MM.1S (cell line): ENCODE results near the gene CDH12.

Experiments
- EZH2 ChIP-seq: fragments of 300-600 bp; sonication (generic); optimal IDR thresholded peaks from 2 replicates; pipeline ENCODE3; 2017; ENCODE audit warnings: low read depth, mild to moderate bottlenecking, antibody characterized with exemption, low read length, mixed read lengths
- TF ChIP-seq, protein P1 (sequence below): fragments of 300-600 bp; sonication (generic); IDR thresholded peaks from 2 replicates; pipeline ENCODE4 v1.5.1; 2016; ENCODE audit warnings: antibody characterized with exemption, low read length, mixed read lengths

DNA sequence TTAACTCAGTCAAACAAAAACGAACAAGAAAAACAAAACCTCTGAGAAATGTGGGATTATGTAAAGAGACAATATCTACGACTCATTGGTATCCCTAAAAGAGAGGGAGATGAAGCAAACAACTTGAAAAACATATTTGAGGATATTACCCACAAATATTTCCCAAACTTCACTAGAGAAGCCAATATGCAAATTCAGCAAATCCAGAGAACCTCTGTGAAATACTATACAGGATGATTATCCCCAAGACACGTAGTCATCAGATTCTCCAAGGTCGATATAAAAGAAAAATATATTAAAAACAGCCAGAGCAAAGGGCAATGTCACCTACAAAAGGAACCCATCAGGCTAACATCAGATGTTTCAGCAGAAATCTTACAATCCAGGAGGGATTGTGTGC lies 226.1 kb downstream of the CDH12 start:
- TF ChIP-seq, protein P1, sequence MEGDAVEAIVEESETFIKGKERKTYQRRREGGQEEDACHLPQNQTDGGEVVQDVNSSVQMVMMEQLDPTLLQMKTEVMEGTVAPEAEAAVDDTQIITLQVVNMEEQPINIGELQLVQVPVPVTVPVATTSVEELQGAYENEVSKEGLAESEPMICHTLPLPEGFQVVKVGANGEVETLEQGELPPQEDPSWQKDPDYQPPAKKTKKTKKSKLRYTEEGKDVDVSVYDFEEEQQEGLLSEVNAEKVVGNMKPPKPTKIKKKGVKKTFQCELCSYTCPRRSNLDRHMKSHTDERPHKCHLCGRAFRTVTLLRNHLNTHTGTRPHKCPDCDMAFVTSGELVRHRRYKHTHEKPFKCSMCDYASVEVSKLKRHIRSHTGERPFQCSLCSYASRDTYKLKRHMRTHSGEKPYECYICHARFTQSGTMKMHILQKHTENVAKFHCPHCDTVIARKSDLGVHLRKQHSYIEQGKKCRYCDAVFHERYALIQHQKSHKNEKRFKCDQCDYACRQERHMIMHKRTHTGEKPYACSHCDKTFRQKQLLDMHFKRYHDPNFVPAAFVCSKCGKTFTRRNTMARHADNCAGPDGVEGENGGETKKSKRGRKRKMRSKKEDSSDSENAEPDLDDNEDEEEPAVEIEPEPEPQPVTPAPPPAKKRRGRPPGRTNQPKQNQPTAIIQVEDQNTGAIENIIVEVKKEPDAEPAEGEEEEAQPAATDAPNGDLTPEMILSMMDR, result no peak
- no peak for TF ChIP-seq EZH2
